Fibroblast of pulmonary artery (primary cell): ENCODE data around the gene SYT5.

Experiments
- DNase-seq: peaks from one replicate; pipeline ENCODE4 v3.0.0-alpha.2; 2010; ENCODE audit warnings: low read depth
- H3K4me3 ChIP-seq: replicated peaks from 2 replicates; pipeline ENCODE4 v1.5.1; 2011; ENCODE audit warnings: low read depth, mild to moderate bottlenecking, control low read depth, low read length, moderate library complexity
- CTCF ChIP-seq: IDR thresholded peaks from 2 replicates; pipeline ENCODE4 v1.5.1; 2011; ENCODE audit warnings: mild to moderate bottlenecking, control low read depth, low read length, inconsistent platforms; ENCODE audit errors: missing control alignments

Gene SYT5

GRCh38 chr19:55141696-55142095 lies 38.4 kb downstream of the SYT5 start:
- no peak for DNase-seq
- H3K4me3 ChIP-seq = no peak overlapping the region
- TF ChIP-seq CTCF = no peak

- no peak for TF ChIP-seq CTCF
- no peak for DNase-seq
- no peak overlapping the region for H3K4me3 ChIP-seq
These were observed 42.2 kb downstream of the SYT5 start for GRCh38 chr19:55137915-55138314.

- no peak for TF ChIP-seq CTCF
- DNase-seq = no peak
These were observed 43.5 kb downstream of the SYT5 start for GRCh38 chr19:55136399-55137102.

GRCh38 chr19:55134736-55135135 lies 45.4 kb downstream of the SYT5 start:
- DNase-seq = no peak
- H3K4me3 ChIP-seq = no peak overlapping the region
- TF ChIP-seq CTCF = no peak

More at GRCh38 chr19:55136399-55137102, 43.5 kb downstream of the SYT5 start:
- no peak overlapping the region for H3K4me3 ChIP-seq

- no peak overlapping the region for H3K4me3 ChIP-seq
- DNase-seq = no peak
- no peak for TF ChIP-seq CTCF
These were observed 46.2 kb downstream of the SYT5 start for GRCh38 chr19:55133639-55134444.

GRCh38 chr19:55132453-55133129 lies 47.5 kb downstream of the SYT5 start:
- TF ChIP-seq CTCF = no peak
- no peak for DNase-seq
- no peak overlapping the region for H3K4me3 ChIP-seq
